Esophagus muscularis mucosa (tissue), 3 donors: ENCODE data around the gene ZNF565.

ENCODE experiments used
- CTCF ChIP-seq, 3 experiments: fragments of 200-600 bp in 2 of 3; fragments of 450-650 bp in 1 of 3; sonication (generic) in 2 of 3; IDR thresholded peaks; one replicate each; pipeline ENCODE4 v1.5.1; 2017 to 2019; ENCODE audit warnings: antibody characterized with exemption in 3 of 3, mild to moderate bottlenecking in 2 of 3, moderate library complexity in 1 of 3
- POLR2AphosphoS5 ChIP-seq, 2 donors: sonication (generic); formaldehyde crosslinking; IDR thresholded peaks; one replicate each; pipeline ENCODE4 v1.6.1; 2017; ENCODE audit warnings: antibody characterized with exemption in 2 of 2

- TF ChIP-seq CTCF (IDR thresholded peaks at IDR 0.05) (no peak), POLR2AphosphoS5 (IDR thresholded peaks at IDR 0.05) (no peak)
Measured at GRCh38 chr19:36183245-36183628, 31.2 kb downstream of the ZNF565 start.
